Testis (tissue), 2 donors: ENCODE data around the gene TRIP11.

ENCODE experiments used
- CTCF ChIP-seq, 3 experiments: fragments of 450-650 bp in 2 of 3; fragments of 200-600 bp in 1 of 3; sonication (generic) in 1 of 3; IDR thresholded peaks; one replicate each; pipeline ENCODE4 v1.5.1; 2016 to 2019; ENCODE audit warnings: antibody characterized with exemption in 3 of 3, mild to moderate bottlenecking in 2 of 3, moderate library complexity in 1 of 3
- POLR2A ChIP-seq: fragments of 450-650 bp; IDR thresholded peaks from one replicate; pipeline ENCODE4 v1.6.1; 2017; ENCODE audit warnings: antibody characterized with exemption, mild to moderate bottlenecking, moderate library complexity

- TF ChIP-seq CTCF (IDR thresholded peaks at IDR 0.05) (no peak), POLR2A (no peak)
Observed at GRCh38 chr14:91945751-91946621, 93.9 kb downstream of the TRIP11 start.
